ENCODE results near the gene ARHGAP15.

ARHGAP15 gene

GRCh38 chr2:143776526-143777297 lies 647.5 kb downstream of the ARHGAP15 start:
- DNase-seq (ENCODE audit: low read depth in 1 of 2, low spot score in 1 of 2) = no peak
- no peaks in the 10 kb centered on the region for H3K27me3 ChIP-seq (ENCODE audit: insufficient read depth, poor library complexity, severe bottlenecking)
- no peak for TF ChIP-seq POLR2AphosphoS5 (IDR thresholded peaks at IDR 0.05; ENCODE audit: low read depth)
- TF ChIP-seq, protein P1, sequence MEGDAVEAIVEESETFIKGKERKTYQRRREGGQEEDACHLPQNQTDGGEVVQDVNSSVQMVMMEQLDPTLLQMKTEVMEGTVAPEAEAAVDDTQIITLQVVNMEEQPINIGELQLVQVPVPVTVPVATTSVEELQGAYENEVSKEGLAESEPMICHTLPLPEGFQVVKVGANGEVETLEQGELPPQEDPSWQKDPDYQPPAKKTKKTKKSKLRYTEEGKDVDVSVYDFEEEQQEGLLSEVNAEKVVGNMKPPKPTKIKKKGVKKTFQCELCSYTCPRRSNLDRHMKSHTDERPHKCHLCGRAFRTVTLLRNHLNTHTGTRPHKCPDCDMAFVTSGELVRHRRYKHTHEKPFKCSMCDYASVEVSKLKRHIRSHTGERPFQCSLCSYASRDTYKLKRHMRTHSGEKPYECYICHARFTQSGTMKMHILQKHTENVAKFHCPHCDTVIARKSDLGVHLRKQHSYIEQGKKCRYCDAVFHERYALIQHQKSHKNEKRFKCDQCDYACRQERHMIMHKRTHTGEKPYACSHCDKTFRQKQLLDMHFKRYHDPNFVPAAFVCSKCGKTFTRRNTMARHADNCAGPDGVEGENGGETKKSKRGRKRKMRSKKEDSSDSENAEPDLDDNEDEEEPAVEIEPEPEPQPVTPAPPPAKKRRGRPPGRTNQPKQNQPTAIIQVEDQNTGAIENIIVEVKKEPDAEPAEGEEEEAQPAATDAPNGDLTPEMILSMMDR (IDR thresholded peaks at IDR 0.05; ENCODE audit: insufficient read depth, low read length) = no peak
- no peak for TF ChIP-seq SPI1 (IDR thresholded peaks at IDR 0.05; ENCODE audit: borderline replicate concordance, low read depth)
- TF ChIP-seq REST (IDR thresholded peaks at IDR 0.05; ENCODE audit: insufficient replicate concordance, low read depth) = no peak
- no peak for TF ChIP-seq GABPA (IDR thresholded peaks at IDR 0.05; ENCODE audit: low read depth)

DNA sequence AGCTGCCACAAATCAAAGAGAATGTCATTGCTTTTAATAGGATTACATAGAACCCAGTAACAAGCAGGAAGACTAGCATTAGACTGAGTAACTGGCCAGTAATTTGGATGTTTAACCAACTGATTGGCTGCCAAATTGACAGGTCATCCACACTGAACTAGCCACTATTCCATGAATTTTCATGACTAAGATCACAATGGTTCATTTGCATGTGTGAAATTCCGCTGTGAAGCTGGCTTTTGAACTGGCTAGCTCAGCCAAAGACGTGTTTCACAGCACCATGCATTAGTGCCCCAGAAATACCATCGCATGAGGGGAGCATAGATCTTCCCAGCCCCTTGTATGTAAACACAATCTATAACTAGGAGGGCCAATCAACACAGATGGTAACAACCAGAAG lies 649.8 kb downstream of the ARHGAP15 start:
- Histone ChIP-seq H3K4me3 (replicated peaks; ENCODE audit: insufficient read depth, low read length) (no peak overlapping the region), H3K27me3 (ENCODE audit: insufficient read depth, poor library complexity, severe bottlenecking) (no peaks in the 10 kb centered on the region), H3K27ac (replicated peaks) (no peak overlapping the region)
- TF ChIP-seq POLR2AphosphoS5 (IDR thresholded peaks at IDR 0.05; ENCODE audit: low read depth) = no peak
- TF ChIP-seq REST (IDR thresholded peaks at IDR 0.05; ENCODE audit: insufficient replicate concordance, low read depth) = no peak
- TF ChIP-seq SPI1 (IDR thresholded peaks at IDR 0.05; ENCODE audit: borderline replicate concordance, low read depth) = no peak
- TF ChIP-seq, protein P1 (IDR thresholded peaks at IDR 0.05; ENCODE audit: insufficient read depth, low read length) = no peak
- no peak for TF ChIP-seq GABPA (IDR thresholded peaks at IDR 0.05; ENCODE audit: low read depth)
- DNase-seq (ENCODE audit: low read depth in 1 of 2, low spot score in 1 of 2) = no peak

More at GRCh38 chr2:143776526-143777297, 647.5 kb downstream of the ARHGAP15 start:
- no peak overlapping the region for H3K27ac ChIP-seq (replicated peaks)
- H3K4me3 ChIP-seq (replicated peaks; ENCODE audit: insufficient read depth, low read length) = no peak overlapping the region

- Histone ChIP-seq H3K4me3 (replicated peaks; ENCODE audit: insufficient read depth, low read length) (no peak overlapping the region), H3K27me3 (ENCODE audit: insufficient read depth, poor library complexity, severe bottlenecking) (no peaks in the 10 kb centered on the region), H3K27ac (replicated peaks) (no peak overlapping the region)
- TF ChIP-seq REST (IDR thresholded peaks at IDR 0.05; ENCODE audit: insufficient replicate concordance, low read depth) = no peak
- TF ChIP-seq GABPA (IDR thresholded peaks at IDR 0.05; ENCODE audit: low read depth) = no peak
- TF ChIP-seq, protein P1 (IDR thresholded peaks at IDR 0.05; ENCODE audit: insufficient read depth, low read length) = no peak
- TF ChIP-seq SPI1 (IDR thresholded peaks at IDR 0.05; ENCODE audit: borderline replicate concordance, low read depth) = no peak
- no peak for TF ChIP-seq POLR2AphosphoS5 (IDR thresholded peaks at IDR 0.05; ENCODE audit: low read depth)
- no peak for DNase-seq (ENCODE audit: low read depth in 1 of 2, low spot score in 1 of 2)
Observed at GRCh38 chr2:143786026-143786765, 657.0 kb downstream of the ARHGAP15 start.

All from HL-60 (cell line).